GM18511 (cell line): ENCODE results near the gene ZNF575.

Experiments used
- ATAC-seq: cut with Tn5 transposase; IDR thresholded peaks from one replicate; pipeline ENCODE4 v1.9.1; 2021; ENCODE audit warnings: mild to moderate bottlenecking, moderate library complexity; ENCODE audit not compliant: unreplicated experiment

The ZNF575 gene

GRCh38 chr19:43532962-43533545, at the start of gene ZNF575:
Gene ZNF575, plus strand, starts transcription at chr19:43533188. Its CDS starts 1,235 bp downstream, at chr19:43534423.
- peak; percentile 67 for ATAC-seq

- no peak for ATAC-seq
Measured at GRCh38 chr19:43483281-43483680, 49.7 kb upstream of the ZNF575 start.

GRCh38 chr19:43485951-43486350, 47.0 kb upstream of the ZNF575 start:
- ATAC-seq = no peak

GRCh38 chr19:43486412-43486811, 46.6 kb upstream of the ZNF575 start:
- ATAC-seq = no peak

- no peak for ATAC-seq
Measured at GRCh38 chr19:43488179-43488578, 44.8 kb upstream of the ZNF575 start.

GRCh38 chr19:43489310-43489709, 43.7 kb upstream of the ZNF575 start:
- no peak for ATAC-seq

GRCh38 chr19:43489979-43490599, 42.9 kb upstream of the ZNF575 start:
- ATAC-seq = no peak

GRCh38 chr19:43490759-43491158, 42.2 kb upstream of the ZNF575 start:
- no peak for ATAC-seq

GRCh38 chr19:43495082-43495481, 37.9 kb upstream of the ZNF575 start:
- ATAC-seq = no peak

- ATAC-seq = no peak
Measured at GRCh38 chr19:43496960-43497359, 36.0 kb upstream of the ZNF575 start.

GRCh38 chr19:43498233-43498842, 34.6 kb upstream of the ZNF575 start:
- no peak for ATAC-seq

- ATAC-seq = no peak
Measured at GRCh38 chr19:43499042-43499441, 33.9 kb upstream of the ZNF575 start.

- ATAC-seq = no peak
Measured at GRCh38 chr19:43501661-43502418, 31.1 kb upstream of the ZNF575 start.

- no peak for ATAC-seq
Measured at GRCh38 chr19:43502419-43502976, 30.5 kb upstream of the ZNF575 start.

- ATAC-seq = peak; percentile 89
Measured at GRCh38 chr19:43503501-43504425, 29.2 kb upstream of the ZNF575 start.

GRCh38 chr19:43504426-43505185, 28.4 kb upstream of the ZNF575 start, which contains the start of gene PHLDB3:
Gene PHLDB3, minus strand, starts transcription at chr19:43504746. Its CDS starts 628 bp downstream, at chr19:43504118.
- peak; percentile 34 for ATAC-seq

- no peak for ATAC-seq
Measured at GRCh38 chr19:43505186-43505456, 27.9 kb upstream of the ZNF575 start.

GRCh38 chr19:43505941-43506340, 27.0 kb upstream of the ZNF575 start:
- no peak for ATAC-seq

GRCh38 chr19:43506629-43507028, 26.4 kb upstream of the ZNF575 start:
- no peak for ATAC-seq

GRCh38 chr19:43507880-43508279, 25.1 kb upstream of the ZNF575 start:
- ATAC-seq = no peak
